Nephron progenitor cell (in vitro differentiated cells): Measurements from ENCODE around the gene CCNY.
A peak's percentile ranks its signal among the peaks of the same experiment; 100 is the strongest.

Experiments used
- DNase-seq: peaks from one replicate; pipeline ENCODE4 v3.0.0; 2021
- H3K27ac Mint-ChIP-seq: 2 replicates; pipeline ENCODE4 v1.8.0; 2021; ENCODE audit warnings: mild to moderate bottlenecking, moderate library complexity, mixed read lengths
- H3K27me3 Mint-ChIP-seq: 2 replicates; pipeline ENCODE4 v1.8.0; 2021; ENCODE audit warnings: mild to moderate bottlenecking, low read depth, mixed read lengths; ENCODE audit not compliant: poor library complexity
- H3K36me3 Mint-ChIP-seq: 2 replicates; pipeline ENCODE4 v1.8.0; 2021; ENCODE audit warnings: low read depth, mixed read lengths
- H3K4me1 Mint-ChIP-seq: 2 replicates; pipeline ENCODE4 v1.8.0; 2021; ENCODE audit warnings: mixed read lengths
- H3K4me3 Mint-ChIP-seq: 2 replicates; pipeline ENCODE4 v1.8.0; 2021; ENCODE audit warnings: mild to moderate bottlenecking, moderate library complexity, mixed read lengths
- H3K9me3 Mint-ChIP-seq: 2 replicates; pipeline ENCODE4 v1.8.0; 2021; ENCODE audit warnings: mild to moderate bottlenecking, moderate library complexity, mixed read lengths
- CTCF ChIP-seq: fragments of 200-600 bp; sonication (generic); IDR thresholded peaks from 2 replicates; pipeline ENCODE4 v1.5.0; 2021; ENCODE audit warnings: antibody characterized with exemption

CCNY gene

DNA sequence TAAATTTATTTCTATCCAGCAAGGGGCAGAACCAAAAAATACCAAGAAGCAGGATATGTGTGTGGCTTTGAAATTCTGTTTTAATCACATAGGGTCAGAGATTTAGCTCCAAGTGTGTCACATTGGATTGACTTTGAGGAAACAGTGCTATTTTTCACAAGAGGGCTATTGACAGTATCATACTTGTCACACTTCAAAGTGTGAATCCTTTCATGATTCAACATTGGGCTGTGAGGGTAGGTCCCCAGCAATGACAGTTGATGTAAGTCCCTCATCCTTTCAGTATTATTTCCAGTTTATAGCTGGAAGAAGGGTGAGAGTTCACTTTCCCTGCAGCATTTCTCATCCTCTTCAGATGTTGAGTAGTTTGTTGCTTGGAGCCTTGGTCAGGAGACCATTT, 7.4 kb downstream of the CCNY start:
- Mint-ChIP-seq H3K27ac (peak overlapping the region; percentile 71), H3K27me3 (peaks cover 4% of the 10 kb centered on the region), H3K9me3 (no peaks in the 10 kb centered on the region), H3K36me3 (no peaks in the 10 kb centered on the region), H3K4me1 (peaks cover 27% of the 10 kb centered on the region), H3K4me3 (no peak overlapping the region)
- no peak for DNase-seq
- no peak for TF ChIP-seq CTCF

GRCh38 chr10:35345383-35345742, 9.1 kb downstream of the CCNY start:
- no peak for TF ChIP-seq CTCF
- H3K9me3 Mint-ChIP-seq: no peaks in the 10 kb centered on the region

GRCh38 chr10:35346248-35346647, 9.9 kb downstream of the CCNY start:
- Mint-ChIP-seq H3K27me3 (peaks cover 4% of the 10 kb centered on the region), H3K27ac (no peak overlapping the region), H3K4me1 (peaks cover 38% of the 10 kb centered on the region), H3K36me3 (no peaks in the 10 kb centered on the region), H3K9me3 (no peaks in the 10 kb centered on the region), H3K4me3 (no peak overlapping the region)
- DNase-seq: no peak
- TF ChIP-seq CTCF: no peak

More at GRCh38 chr10:35345383-35345742, 9.1 kb downstream of the CCNY start:
- Mint-ChIP-seq H3K27me3 (peaks cover 4% of the 10 kb centered on the region), H3K4me1 (peaks cover 38% of the 10 kb centered on the region), H3K4me3 (no peak overlapping the region), H3K36me3 (no peaks in the 10 kb centered on the region), H3K27ac (no peak overlapping the region)
- no peak for DNase-seq

DNA sequence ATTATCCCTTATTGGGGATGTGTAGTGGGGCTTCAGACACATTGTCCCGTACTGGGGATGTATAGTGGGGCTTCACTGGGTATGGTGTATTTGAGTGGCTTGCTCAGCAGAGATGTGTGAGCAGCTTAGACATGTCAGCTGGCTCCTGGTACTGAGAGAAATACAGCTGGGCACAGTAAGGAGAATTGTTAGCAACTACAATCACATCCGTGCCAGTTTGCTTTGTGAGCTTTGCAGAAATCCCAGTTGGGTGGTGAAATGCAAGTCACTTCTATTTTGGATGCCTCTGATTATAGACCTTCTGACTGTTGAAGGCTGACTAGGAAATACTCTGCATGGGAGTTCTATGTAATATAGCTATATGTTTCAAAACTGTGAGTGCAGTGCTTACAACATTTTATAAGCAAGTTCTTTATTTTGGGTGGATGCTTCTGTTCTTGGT, 10.8 kb downstream of the CCNY start:
- Mint-ChIP-seq H3K36me3 (no peaks in the 10 kb centered on the region), H3K4me3 (no peak overlapping the region), H3K9me3 (no peaks in the 10 kb centered on the region), H3K27ac (peak overlapping the region; percentile 13), H3K27me3 (peaks cover 4% of the 10 kb centered on the region), H3K4me1 (peaks cover 41% of the 10 kb centered on the region)
- DNase-seq: no peak
- TF ChIP-seq CTCF: no peak

DNA sequence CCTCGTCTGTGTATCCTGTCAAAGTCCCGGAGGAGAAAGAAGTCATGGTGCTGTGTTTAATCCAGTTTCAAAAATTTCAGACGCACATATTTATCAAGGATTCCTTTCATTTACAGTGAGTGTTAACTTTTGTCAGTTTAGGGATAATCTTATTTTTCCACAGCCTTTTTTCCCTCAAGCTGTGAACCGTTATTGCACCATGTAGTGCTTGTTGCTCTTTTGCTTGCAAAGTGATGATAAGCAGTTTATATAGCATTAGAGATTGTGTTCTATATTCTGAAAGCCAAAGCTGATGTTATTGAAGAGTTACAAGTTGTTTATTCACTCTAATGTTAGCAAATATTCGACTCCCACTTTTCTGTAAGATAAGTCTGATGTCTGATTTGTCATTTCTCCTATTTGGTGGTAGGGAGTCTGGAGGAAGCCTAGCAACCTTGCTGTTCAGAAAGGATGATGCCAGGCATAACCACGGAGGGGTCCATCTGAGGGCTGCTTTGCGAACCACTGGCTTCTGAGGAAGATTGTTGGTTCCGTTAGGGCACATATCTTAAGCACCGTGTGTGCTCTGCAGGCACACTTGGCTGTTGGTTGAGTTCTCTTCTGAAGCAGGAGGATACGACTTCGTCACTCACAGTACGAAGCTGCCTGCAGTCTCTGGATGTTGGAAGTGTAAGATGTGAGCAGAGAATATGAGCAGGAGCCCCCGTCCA, 11.7 kb downstream of the CCNY start:
- Mint-ChIP-seq H3K27ac (no peak overlapping the region), H3K36me3 (no peaks in the 10 kb centered on the region), H3K4me1 (peaks cover 50% of the 10 kb centered on the region), H3K4me3 (no peak overlapping the region), H3K9me3 (no peaks in the 10 kb centered on the region), H3K27me3 (peaks cover 4% of the 10 kb centered on the region)
- TF ChIP-seq CTCF: no peak
- DNase-seq: no peak
